HG02970 (cell line): ENCODE data around the gene CDKN2AIP.
"Not testable (repeated sequence)": the region's sequence is repeated elsewhere in the genome, so short reads cannot be mapped to it uniquely, and the experiment has no call there.

Experiments used
- ATAC-seq: cut with Tn5 transposase; IDR thresholded peaks from one replicate; pipeline ENCODE4 v1.9.1; 2021; ENCODE audit warnings: mild to moderate bottlenecking, moderate library complexity, moderate number of reproducible peaks; ENCODE audit not compliant: unreplicated experiment, low FRiP score

CDKN2AIP gene

DNA sequence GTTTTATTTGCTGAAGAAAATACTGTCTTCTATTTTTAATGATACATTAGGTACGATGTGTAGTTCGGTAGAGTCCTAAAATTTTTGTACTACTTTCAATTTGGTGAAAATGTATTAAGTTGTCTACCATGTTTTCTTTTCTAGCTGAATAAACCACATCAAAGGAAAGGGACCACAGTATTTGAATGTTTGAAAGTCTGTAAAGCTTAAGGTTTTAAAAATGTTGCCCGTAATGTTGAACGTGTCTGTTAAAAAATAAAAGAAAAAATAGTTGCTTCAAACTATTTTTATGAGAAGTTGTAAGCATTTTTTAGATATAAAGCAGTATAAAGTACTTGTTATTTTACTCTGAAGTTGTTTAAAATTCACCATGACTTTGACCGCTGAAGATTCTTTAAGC, 3.2 kb downstream of the CDKN2AIP start:
- no peak for ATAC-seq

GRCh38 chr4:183448436-183448835, 4.0 kb downstream of the CDKN2AIP start:
- no peak for ATAC-seq

GRCh38 chr4:183449193-183449882, 4.9 kb downstream of the CDKN2AIP start:
- no peak for ATAC-seq

DNA sequence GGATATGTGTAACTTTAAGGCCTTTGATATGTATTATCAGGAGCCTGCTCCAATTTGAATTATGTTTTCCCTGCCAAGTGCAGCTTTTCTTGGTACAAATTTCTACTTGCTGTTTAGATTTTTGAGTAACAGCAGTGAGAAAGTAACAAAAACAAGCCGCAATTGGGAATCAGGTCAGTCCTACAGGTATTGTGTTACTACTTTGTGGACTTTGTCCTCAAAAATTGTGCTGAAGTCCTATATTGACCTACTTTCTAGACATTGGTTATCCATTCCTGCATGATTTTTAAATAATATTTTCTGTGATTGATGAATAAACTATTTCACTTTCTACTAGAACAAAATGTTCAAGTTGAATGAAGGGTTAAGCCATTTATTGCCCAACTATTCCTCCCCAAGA, 5.7 kb downstream of the CDKN2AIP start:
- ATAC-seq: no peak

DNA sequence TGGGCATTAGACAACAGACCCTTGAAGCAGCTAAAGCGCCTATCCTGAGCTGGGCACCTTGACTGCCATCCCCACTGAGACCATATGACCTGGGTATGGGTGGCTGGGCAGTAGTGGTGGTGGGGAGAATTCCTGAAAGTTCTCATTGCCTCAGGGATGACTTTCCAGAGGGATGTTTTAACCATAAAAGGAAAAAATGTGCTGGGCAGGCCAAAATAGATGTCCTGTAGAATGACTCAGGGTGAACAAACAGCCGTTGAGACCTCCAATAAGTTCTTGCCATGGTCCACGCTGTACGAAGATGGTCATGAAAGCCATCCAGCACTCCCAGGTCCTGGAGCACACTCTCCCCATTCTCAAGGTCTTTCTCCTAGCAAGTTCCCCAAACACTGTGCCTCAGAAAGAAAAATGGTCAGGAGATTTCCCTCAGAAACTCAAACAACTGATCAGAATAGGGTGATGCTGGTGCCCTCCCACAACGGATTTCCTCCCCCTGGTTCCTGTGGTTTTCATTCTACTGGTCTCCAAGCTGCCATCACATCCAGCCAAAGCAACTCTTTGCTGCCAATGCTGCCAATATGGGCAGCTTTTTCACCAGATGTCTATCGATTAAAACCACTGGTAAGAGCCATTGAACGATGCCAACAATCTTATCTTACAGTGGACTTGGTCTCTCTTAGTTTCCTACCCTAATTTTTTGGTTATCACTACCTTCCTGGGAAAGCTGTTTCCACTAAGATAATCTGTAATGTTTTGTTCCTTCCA, 11.2 kb downstream of the CDKN2AIP start:
- ATAC-seq: no peak

DNA sequence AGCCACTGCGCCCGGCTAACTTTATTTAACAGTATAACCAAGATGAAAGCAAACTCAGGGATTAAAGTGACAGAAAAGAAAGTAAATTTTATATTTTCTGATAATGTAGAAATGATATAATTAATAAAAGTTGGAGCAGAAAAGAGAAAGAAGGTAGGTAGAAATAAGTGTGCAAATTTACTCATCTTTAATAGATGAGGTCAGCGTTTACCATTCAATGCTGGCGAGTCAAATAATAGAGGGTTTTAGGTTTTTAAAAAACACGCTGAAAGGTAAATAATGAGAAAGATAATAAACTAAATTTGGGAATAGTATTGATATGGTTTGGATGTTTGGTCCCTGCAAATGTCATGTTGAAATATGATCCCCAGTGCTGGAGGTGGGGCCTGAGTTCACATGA, 13.6 kb downstream of the CDKN2AIP start:
- ATAC-seq: no peak

DNA sequence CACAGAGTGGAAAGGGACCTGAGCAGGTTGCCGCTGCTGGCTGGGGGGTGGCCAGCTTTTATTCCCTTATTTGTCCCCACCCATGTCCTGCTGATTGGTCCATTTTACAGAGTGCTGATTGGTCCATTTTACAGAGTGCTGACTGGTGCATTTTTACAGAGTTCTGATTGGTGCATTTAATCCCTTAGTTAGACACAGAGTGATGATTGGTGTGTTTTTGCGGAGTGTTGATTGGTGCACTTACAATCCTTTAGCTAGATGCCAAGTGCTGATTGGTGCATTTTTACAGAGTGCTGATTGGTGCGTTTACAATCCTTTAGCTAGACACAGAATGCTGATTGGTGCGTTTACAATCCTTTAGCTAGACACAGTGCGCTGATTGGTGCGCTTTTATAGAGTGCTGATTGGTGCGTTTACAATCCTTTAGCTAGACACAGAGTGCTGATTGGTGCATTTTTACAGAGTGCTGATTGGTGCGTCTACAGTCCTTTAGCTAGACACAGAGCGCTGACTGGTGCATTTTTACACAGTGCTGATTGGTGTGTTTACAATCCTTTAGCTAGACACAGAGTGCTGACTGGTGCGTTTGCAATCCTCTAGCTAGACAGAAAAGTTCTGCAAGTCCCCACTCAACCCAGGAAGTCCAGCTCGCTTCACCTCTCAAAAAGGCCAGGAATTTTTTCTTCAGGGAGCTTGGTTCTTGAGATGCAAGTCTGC, 19.6 kb downstream of the CDKN2AIP start:
- not testable (repeated sequence) for ATAC-seq

DNA sequence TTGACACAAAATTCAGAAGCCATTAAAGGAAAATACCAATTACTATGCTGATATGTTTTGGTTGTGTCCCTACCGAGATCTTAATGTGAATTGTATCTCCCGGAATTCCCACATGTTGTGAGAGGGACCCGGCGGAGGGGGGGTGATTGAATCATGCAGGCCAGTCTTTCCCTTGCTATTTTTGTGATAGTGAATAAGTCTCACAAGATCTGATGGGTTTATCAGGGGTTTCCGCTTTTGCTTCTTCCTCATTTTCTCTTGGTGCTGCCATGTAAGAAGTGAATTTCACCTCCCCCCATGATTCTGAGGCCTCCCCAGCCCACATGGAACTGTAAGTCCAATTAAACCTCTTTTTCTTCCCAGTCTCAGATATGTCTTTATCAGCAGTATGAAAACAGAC, 21.4 kb downstream of the CDKN2AIP start:
- ATAC-seq: not testable (repeated sequence)

GRCh38 chr4:183467246-183467645, 22.8 kb downstream of the CDKN2AIP start:
- ATAC-seq: no peak

GRCh38 chr4:183468210-183469095, 24.0 kb downstream of the CDKN2AIP start:
- ATAC-seq: no peak

- ATAC-seq: no peak
Measured at GRCh38 chr4:183469285-183469684, 24.8 kb downstream of the CDKN2AIP start.

DNA sequence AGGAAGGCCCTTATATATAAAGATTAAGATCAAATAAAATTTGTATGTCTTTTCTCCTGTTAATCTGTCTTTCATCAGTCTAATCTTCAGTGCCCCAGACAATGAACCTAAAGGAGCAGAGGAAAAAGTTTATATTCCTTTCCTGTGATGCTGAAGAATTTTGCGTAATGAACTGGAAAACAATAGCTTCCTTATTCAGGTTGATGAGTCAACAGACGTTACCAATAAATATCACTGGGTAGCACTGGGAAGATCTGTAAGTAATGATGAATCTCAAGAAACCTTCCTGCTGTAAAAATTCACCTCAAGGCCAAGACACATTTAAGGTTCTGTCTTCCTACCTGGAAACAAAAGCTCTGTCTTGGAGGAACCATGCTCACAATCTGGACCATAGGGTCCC, 25.5 kb downstream of the CDKN2AIP start:
- ATAC-seq: no peak

GRCh38 chr4:183470821-183471220, 26.4 kb downstream of the CDKN2AIP start:
- no peak for ATAC-seq

GRCh38 chr4:183471946-183472708, 27.7 kb downstream of the CDKN2AIP start:
- ATAC-seq: no peak

- ATAC-seq: no peak
Measured at GRCh38 chr4:183478123-183478522, 33.7 kb downstream of the CDKN2AIP start.

- no peak for ATAC-seq
Measured at GRCh38 chr4:183478926-183479325, 34.5 kb downstream of the CDKN2AIP start.

DNA sequence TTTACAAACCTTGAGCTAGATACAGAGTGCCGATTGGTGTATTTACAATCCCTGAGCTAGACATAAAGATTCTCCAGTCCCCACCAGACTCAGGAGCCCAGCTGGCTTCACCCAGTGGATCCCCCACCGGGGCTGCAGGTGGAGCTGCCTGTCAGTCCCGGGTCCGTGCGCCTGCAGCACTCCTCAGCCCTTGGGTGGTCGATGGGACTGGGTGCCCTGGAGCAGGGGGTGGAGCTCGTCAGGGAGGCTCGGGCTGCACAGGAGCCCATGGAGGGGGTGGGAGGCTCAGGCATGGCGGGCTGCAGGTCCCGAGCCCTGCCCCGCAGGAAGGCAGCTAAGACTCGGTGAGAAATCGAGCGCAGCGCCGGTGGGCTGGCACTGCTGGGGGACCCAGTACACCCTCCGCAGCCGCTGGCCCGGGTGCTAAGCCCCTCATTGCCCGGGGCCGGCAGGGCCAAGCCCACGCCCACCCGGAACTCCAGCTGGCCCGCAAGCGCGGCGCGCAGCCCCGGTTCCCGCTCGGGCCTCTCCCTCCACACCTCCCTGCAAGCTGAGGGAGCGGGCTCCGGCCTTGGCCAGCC, 38.2 kb downstream of the CDKN2AIP start:
- not testable (repeated sequence) for ATAC-seq

GRCh38 chr4:183483997-183484396, 39.6 kb downstream of the CDKN2AIP start:
- no peak for ATAC-seq

- ATAC-seq: no peak
Measured at GRCh38 chr4:183485411-183486160, 41.1 kb downstream of the CDKN2AIP start.
